NT2/D1 (cell line): ENCODE results near the gene ADAMTS2.

Source experiments
- DNase-seq: peaks from one replicate; pipeline ENCODE4 v3.0.0-alpha.2; 2011; ENCODE audit warnings: low read depth, low spot score
- H3K27me3 ChIP-seq: 2 replicates; pipeline ENCODE4 v1.6.0; 2011; ENCODE audit warnings: mild to moderate bottlenecking; ENCODE audit not compliant: insufficient read length, insufficient read depth
- H3K36me3 ChIP-seq: 2 replicates; pipeline ENCODE4 v1.6.1; 2011; ENCODE audit warnings: mild to moderate bottlenecking, low read length, mixed read lengths; ENCODE audit not compliant: insufficient read depth, insufficient read length
- H3K4me1 ChIP-seq: 2 replicates; pipeline ENCODE4 v1.5.1; 2011; ENCODE audit not compliant: insufficient read depth, insufficient read length
- H3K4me3 ChIP-seq: 2 replicates; pipeline ENCODE4 v1.5.1; 2011; ENCODE audit warnings: low read depth; ENCODE audit not compliant: insufficient read length
- H3K9ac ChIP-seq: 2 replicates; pipeline ENCODE4 v1.6.0; 2011; ENCODE audit warnings: low read depth; ENCODE audit not compliant: insufficient read length
- H3K9me3 ChIP-seq: 2 replicates; pipeline ENCODE4 v1.5.1; 2011; ENCODE audit warnings: mild to moderate bottlenecking, low read length; ENCODE audit not compliant: insufficient read depth
- SUZ12 ChIP-seq: IDR thresholded peaks from 2 replicates; pipeline ENCODE4 v1.6.1; 2011; ENCODE audit not compliant: insufficient read length, insufficient read depth; ENCODE audit errors: extremely low read depth
- YY1 ChIP-seq: IDR thresholded peaks from 2 replicates; pipeline ENCODE4 v1.6.1; 2011; ENCODE audit not compliant: insufficient read length, insufficient read depth
- ZNF274 ChIP-seq: IDR thresholded peaks from 2 replicates; pipeline ENCODE4 v1.6.1; 2011; ENCODE audit warnings: mild to moderate bottlenecking, low read depth, low read length

The ADAMTS2 gene

GRCh38 chr5:179375831-179376365, 30.6 kb upstream of the ADAMTS2 start:
- H3K4me1 ChIP-seq: no peaks in the 10 kb centered on the region
- no peaks in the 10 kb centered on the region for H3K9me3 ChIP-seq
- no peak for DNase-seq
- no peaks in the 10 kb centered on the region for H3K36me3 ChIP-seq
- H3K4me3 ChIP-seq: no peak overlapping the region
- no peak overlapping the region for H3K9ac ChIP-seq
- TF ChIP-seq SUZ12 (no peak), ZNF274 (no peak), YY1 (no peak)
- H3K27me3 ChIP-seq: no peaks in the 10 kb centered on the region

- Histone ChIP-seq H3K4me1 (no peaks in the 10 kb centered on the region), H3K27me3 (no peaks in the 10 kb centered on the region), H3K36me3 (no peaks in the 10 kb centered on the region), H3K9ac (no peak overlapping the region), H3K4me3 (no peak overlapping the region), H3K9me3 (no peaks in the 10 kb centered on the region)
- no peak for TF ChIP-seq YY1
- no peak for TF ChIP-seq ZNF274
- TF ChIP-seq SUZ12: no peak
- no peak for DNase-seq
These were observed 30.0 kb upstream of the ADAMTS2 start for GRCh38 chr5:179375236-179375685.

- Histone ChIP-seq H3K9me3 (no peaks in the 10 kb centered on the region), H3K4me1 (no peaks in the 10 kb centered on the region), H3K27me3 (no peaks in the 10 kb centered on the region), H3K4me3 (no peak overlapping the region), H3K9ac (no peak overlapping the region), H3K36me3 (no peaks in the 10 kb centered on the region)
- no peak for TF ChIP-seq ZNF274
- no peak for TF ChIP-seq SUZ12
- TF ChIP-seq YY1: no peak
- no peak for DNase-seq
These were observed 29.4 kb upstream of the ADAMTS2 start for GRCh38 chr5:179374506-179375235.

- no peak overlapping the region for H3K9ac ChIP-seq
- no peaks in the 10 kb centered on the region for H3K36me3 ChIP-seq
- TF ChIP-seq YY1: no peak
- TF ChIP-seq ZNF274: no peak
- TF ChIP-seq SUZ12: no peak
- no peak overlapping the region for H3K4me3 ChIP-seq
- no peaks in the 10 kb centered on the region for H3K9me3 ChIP-seq
- H3K27me3 ChIP-seq: no peaks in the 10 kb centered on the region
- DNase-seq: no peak
- no peaks in the 10 kb centered on the region for H3K4me1 ChIP-seq
These were observed 28.8 kb upstream of the ADAMTS2 start for GRCh38 chr5:179373961-179374505.

GRCh38 chr5:179373101-179373934, 28.1 kb upstream of the ADAMTS2 start:
- no peak for DNase-seq
- no peaks in the 10 kb centered on the region for H3K36me3 ChIP-seq
- H3K4me1 ChIP-seq: peaks cover 2% of the 10 kb centered on the region
- H3K9ac ChIP-seq: no peak overlapping the region
- no peaks in the 10 kb centered on the region for H3K27me3 ChIP-seq
- TF ChIP-seq ZNF274: no peak
- TF ChIP-seq SUZ12: no peak
- TF ChIP-seq YY1: no peak
- H3K4me3 ChIP-seq: no peak overlapping the region
- H3K9me3 ChIP-seq: no peaks in the 10 kb centered on the region

GRCh38 chr5:179371681-179372680, 26.7 kb upstream of the ADAMTS2 start:
- TF ChIP-seq ZNF274 (no peak), SUZ12 (no peak), YY1 (no peak)
- Histone ChIP-seq H3K4me1 (peaks cover 3% of the 10 kb centered on the region), H3K4me3 (no peak overlapping the region), H3K9me3 (no peaks in the 10 kb centered on the region), H3K9ac (no peak overlapping the region), H3K36me3 (no peaks in the 10 kb centered on the region), H3K27me3 (no peaks in the 10 kb centered on the region)
- no peak for DNase-seq
